CD4-positive, alpha-beta T cell treated with Interleukin-12 subunit alpha and Interleukin-12 subunit beta, for 1 hour (primary cell): Measurements from ENCODE around the gene ATP11A.
"Not testable (repeated sequence)": the region's sequence is repeated elsewhere in the genome, so short reads cannot be mapped to it uniquely, and the experiment has no call there.

Source experiments
- DNase-seq: peaks from one replicate; pipeline ENCODE4 v3.0.0-alpha.2; 2020

ATP11A gene

DNA sequence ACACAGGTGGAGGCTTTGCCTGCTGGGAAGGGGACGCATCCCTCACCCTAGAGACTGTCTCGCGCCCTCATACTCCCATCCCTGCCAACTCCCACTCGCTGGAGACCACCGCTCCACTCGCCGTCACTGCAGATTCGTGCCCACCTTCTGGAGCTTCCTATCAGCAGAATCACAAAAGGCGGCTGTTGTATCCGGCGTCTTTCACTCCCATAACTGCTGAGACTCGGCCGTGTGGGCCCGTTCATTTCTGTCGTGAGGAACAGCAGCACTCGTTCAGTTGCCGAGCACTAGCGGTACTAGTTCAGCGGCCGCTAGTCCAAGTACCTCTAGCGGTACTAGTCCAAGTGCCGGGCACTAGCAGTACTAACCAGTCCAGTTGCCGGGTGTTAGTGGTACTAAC lies 154.6 kb downstream of the ATP11A start:
- DNase-seq: no peak

DNA sequence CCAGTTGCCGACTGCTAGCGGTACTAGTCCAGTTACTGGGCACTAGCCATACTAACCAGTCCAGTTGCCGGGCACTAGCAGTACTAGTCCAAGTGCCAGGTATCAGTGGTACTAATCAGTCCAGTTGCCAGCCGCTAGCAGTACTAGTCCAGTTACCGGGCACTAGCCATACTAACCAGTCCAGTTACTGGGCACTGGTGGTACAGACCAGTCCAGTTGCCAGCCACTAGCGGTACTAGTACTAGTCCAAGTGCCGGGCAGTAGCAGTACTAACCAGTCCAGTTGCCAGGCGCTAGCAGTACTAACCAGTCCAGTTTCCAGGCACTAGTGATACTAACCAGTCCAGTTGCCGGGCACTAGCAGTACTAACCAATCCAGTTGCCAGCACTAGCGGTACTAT lies 155.0 kb downstream of the ATP11A start:
- no peak for DNase-seq

DNA sequence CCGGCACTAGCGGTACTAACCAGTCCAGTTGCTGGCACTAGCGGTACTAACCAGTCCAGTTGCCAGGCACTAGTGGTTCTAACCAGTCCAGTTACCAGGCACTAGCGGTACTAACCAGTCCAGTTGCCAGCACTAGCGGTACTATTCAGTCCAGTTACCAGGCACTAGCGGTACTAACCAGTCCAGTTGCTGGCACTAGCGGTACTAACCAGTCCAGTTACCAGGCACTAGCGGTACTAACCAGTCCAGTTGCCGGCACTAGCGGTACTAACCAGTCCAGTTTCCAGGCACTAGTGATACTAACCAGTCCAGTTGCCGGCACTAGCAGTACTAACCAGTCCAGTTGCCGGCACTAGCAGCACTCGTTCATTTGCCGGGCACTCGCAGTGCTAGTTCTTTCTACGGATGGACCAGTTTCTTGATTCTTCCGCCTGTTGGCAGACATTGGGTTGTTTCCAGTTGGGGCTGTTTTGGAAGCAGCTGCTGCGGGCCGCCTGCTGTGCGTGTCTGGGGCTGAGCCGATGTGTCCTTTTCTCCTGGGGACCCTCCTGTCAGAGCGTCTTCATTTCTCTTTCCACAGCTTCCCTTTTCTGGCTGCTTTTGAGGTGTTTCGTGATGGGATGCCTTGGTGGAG lies 155.8 kb downstream of the ATP11A start:
- no peak for DNase-seq

DNA sequence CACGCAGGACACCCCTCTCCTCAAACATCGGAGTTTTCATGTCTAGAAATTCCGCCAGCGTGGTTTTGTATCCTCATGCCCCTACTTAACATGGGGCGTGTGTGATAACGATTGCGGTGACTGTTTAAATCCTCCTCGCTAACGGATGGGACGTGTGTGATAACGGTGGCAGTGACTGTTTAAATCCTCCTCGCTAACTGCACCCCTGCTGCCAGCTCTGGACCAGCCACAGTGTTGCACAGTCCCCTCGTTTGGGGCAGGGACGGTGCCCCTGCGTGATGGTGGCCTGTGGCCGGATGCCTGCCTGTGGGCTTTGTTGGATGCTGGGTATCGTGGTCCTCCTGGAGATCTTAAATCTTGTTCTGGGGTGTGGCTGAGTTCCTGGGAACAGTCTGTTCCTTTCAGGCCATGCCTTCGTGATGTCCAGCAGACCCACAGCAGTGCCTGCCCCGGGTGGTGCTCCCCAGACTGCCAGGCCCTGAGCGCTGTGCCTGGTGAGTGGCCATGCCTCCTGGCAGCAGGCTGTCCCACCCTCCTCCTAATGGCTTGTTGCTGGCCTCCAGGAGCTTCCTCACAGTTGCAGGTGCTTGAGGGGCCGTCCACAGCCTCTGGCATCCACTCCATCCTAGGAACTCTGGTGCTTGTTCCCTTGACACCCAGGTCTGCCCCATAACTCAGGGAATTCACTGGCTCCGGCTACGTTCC lies 156.7 kb downstream of the ATP11A start:
- no peak for DNase-seq

DNA sequence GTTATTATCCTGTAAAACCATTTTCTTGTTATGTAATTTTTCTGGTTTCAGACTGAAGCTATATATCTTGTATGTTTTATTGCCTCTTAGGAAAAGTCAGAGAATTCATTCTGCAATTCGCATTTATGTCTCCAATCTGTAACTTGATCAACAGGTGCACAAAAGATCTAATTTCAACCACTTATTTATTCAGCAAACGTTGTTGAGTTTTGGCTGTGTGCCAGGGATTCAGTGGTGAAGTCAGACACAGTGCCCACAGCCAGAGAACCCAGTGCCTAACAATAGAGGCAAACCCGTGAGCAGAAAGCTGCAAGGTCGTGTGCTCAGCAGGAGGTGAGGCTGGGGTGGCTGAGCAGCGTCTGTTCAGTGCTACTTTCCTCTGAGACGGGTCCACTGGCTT lies 159.7 kb downstream of the ATP11A start:
- no peak for DNase-seq

DNA sequence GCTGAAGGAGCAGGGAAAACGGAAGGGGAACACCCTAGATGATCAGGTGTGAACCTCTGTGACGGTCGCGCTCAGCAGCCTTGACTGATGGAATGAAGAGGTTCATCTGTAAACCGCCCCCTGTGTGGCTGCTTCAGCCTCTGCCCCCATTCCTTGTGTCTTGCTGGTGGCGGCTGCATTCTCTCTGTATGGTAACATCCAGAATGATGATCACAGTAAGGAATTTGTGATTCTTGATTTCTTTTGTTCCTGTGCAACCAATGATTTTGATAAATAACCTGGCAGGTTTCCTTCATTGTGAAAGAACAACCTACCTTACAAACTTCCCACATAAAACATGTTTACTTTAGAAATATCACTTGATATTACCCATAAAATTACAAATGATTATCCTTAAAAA lies 160.4 kb downstream of the ATP11A start:
- DNase-seq: no peak

DNA sequence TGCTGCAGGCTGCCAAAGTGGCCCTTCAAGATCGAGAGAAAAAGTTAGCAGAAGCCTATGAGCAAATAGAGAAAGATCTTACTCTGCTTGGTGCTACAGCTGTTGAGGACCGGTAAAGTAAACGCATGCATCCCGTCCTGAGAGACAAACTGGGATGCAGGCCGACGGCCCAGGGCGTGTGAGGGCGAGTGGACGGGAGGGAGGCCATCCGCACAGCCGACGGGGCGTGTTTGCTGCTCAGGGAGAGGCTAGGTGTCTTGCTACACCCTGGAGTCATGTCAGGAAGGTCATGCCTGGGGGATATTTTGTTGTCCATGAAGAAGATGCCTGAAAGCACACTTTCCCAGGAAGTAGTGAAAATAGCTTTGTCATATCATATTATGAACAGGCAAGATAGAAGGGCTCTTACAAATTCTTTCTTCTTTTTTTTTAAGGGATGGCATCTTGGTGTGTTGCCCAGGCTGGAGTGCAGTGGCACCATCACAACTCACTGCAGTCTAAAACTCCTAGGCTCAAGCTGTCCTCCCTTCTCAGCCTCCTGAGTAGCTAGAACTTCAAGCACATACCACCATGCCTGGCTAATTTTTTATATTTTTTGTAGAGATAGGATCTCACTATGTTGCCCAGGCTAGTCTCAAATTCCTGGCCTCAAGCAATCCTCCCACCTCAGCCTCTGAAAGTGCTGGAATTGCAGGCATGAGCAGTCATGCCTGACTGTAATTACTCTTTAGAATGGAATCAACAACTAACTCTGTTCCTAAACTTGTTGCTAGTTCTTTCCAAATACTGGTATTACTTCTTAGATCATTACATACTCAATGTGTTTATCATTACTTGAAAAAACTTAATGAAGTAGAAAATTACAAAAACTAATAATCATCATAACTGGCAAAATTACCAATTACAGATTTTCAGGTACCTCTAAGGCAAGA lies 161.5 kb downstream of the ATP11A start:
- no peak for DNase-seq

DNA sequence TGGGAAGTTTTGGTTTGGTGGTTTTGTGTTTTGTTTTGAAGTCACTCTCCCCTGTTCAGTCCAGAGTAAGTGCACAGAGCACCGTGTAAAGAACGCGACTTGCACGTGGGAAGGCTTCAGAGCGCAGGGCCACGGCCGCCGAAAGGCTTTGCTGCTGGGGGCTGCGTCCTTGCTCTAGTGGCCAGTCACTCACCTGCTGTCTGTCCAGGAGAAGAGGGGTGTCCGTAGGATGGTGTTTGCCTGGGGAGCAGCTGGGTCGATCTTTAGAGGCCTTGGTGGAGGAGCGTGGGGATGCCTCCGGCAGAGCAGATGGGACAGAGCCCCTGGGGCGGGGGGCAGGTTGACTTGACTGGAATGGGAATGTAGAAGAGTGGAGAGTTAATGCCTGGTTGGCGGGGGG lies 162.6 kb downstream of the ATP11A start:
- no peak for DNase-seq

DNA sequence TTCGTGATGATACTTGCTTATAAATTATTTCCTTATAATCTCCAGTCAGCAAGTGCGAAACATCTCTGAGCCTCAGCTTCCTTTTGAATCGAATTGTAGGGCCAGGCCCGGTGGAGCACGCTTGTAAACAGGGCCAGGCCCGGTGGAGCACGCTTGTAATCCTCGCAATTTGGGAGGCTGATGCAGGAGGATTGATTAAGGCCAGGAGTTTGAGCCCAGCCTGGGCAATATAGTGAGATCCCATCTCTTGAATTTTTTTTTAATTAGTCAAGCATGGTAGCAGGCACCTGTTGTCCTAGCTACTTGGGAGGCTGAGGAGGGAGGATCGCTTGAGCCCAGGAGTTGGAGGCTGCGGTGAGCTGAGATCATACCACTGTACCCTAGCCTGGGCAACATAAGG lies 163.0 kb downstream of the ATP11A start:
- DNase-seq: no peak

DNA sequence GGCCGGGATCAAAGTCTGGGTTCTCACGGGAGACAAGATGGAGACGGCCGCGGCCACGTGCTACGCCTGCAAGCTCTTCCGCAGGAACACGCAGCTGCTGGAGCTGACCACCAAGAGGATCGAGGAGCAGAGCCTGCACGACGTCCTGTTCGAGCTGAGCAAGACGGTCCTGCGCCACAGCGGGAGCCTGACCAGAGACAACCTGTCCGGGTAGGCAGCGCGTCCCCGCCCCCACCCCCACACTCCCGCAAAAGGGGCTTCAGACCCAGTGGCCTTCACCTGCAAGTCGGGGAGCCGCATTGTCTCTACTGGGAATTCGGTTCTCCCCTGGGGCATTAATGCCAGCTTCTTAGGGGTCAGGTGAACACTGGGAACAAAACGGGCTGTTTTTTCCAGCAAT lies 164.5 kb downstream of the ATP11A start:
- no peak for DNase-seq

DNA sequence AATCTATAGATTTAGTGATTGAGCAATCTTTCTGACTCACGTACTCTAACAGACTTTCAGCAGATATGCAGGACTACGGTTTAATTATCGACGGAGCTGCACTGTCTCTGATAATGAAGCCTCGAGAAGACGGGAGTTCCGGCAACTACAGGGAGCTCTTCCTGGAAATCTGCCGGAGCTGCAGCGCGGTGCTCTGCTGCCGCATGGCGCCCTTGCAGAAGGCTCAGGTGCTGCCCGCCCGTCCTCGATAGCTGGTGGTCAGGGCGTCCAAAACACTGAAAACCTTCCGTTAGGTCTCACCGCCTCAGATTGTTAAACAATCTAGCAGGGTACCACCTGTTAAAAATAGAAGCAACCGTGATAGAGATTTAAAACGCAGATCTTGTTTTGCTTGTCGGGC lies 166.0 kb downstream of the ATP11A start:
- DNase-seq: no peak

DNA sequence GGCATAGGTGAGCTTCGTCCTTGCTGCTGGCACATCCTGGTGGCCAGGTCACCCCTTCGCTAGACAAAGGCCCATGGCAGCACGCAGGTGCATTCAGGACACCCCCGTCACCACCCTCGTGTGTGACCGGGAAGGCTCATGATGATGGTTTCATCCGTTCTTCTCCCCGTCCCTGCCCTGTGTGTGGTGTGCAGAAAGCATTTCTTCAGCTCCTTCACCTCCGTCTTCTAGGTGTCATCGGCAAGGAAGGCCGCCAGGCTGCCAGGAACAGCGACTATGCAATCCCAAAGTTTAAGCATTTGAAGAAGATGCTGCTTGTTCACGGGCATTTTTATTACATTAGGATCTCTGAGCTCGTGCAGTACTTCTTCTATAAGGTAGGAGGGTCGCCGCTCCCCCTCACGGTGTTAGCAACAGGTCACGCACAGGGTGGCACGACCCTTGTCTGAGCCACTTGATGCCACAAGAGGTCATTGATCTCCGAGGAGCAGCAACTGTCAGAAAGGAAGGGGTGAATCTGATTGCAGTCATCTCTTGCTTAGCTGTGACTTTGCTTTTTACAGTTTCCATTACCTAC lies 168.2 kb downstream of the ATP11A start:
- no peak for DNase-seq

DNA sequence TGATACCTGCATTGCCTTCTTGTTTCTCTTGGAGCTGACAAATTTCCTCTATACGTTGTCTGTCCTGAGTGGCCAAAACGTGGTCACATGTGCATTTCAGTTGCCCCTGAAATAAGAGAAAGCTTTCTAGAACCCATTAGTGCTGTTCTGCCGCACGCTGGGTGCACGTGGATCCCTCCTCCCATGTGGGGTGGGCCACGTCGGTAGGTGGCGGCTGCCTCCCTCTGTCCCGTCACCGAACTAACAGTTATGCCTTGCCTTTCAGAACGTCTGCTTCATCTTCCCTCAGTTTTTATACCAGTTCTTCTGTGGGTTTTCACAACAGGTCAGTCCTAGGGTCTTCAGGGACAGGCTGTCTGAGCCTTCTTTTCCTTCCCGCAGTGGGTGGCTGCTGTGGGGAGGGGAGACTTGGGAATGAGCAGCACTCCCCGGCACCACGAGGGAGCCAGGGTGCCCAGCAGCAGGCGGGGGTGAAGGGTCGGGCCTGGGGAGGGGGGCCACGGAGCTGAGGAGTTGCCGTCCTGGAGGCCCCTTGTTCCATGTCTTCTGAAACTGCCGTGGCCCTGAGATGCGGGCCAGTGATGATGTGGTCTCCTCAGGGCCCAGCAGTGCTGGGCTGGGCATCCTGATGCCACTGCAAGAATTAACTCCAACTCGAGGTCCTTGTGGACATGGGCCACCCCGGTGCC lies 169.4 kb downstream of the ATP11A start:
- no peak for DNase-seq

DNA sequence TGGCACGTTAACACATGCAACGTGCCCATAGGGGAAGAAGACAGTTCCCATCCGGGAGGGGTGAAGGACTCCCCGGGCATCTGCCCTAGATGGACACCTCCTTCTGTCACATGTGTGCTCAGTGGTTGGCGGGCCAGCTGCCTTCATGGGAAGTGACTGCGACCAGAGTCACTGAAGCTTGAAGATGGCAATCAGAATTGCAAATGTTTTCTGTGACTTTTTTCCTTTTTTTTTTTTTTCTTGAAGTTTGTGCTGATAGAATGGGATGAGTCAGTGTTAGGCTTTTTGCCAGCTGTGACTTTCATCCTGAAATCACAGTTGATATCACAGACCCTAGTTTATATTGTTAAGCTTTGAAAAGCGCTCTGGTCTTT lies 170.0 kb downstream of the ATP11A start:
- no peak for DNase-seq

DNA sequence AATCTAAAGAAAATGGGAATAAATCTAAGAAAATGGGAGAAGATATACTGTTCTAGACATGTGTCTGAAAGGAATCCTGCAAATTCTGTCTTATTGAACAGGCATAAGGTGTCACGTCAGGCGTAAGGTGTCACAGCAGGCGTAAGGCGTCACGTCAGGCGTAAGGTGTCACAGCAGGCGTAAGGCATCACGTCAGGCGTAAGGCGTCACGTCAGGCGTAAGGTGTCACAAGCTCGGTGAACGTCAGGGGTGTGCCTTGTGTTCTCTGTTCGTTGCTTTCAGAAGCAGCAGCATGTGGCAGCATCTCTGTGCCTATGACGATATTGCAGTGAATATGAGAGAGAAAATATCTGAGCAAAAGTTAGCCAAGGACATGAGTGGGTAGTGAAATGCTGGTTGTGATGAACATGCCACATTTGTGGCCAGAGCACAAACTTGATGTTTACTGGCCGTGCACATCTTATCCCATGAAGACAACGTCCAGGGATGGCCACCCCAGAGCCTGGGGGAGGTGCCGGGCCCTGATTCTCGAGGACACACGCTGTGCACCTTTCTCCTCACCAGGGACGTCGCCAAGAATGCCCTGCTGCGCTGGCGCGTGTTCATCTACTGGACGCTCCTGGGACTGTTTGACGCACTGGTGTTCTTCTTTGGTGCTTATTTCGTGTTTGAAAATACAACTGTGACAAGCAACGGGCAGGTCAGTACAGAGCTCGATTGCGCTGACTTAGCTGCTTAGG lies 172.2 kb downstream of the ATP11A start:
- no peak for DNase-seq

DNA sequence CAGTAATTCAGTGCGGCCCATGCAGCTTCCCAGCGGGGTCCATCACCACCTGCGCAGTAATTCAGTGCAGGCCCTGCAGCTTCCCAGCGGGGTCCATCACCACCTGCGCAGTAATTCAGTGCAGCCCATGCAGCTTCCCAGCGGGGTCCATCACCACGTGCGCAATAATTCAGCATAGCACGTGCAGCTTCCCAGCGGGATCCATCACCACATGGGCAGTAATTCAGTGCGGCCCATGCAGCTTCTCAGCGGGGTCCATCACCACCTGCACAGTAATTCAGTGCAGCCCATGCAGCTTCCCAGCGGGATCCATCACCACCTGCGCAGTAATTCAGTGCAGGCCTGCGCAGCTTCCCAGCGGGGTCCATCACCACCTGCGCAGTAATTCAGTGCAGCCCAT lies 173.5 kb downstream of the ATP11A start:
- not testable (repeated sequence) for DNase-seq

DNA sequence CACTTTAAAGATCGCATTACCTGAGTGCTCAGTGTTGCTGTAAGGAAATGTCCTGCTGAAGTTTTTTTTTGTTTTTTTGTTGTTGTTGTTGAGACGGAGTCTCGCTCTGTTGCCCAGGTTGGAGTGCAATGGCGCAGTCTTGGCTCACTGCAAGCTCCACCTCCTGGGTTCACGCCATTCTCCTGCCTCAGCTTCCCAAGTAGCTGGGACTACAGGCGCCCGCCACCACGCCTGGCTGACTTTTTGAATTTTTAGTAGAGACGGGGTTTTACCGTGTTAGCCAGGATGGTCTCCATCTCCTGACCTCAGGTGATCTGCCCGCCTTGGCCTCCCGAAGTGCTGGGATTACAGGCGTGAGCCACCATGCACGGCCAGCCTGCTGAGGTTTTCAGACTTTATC lies 175.6 kb downstream of the ATP11A start:
- not testable (repeated sequence) for DNase-seq

DNA sequence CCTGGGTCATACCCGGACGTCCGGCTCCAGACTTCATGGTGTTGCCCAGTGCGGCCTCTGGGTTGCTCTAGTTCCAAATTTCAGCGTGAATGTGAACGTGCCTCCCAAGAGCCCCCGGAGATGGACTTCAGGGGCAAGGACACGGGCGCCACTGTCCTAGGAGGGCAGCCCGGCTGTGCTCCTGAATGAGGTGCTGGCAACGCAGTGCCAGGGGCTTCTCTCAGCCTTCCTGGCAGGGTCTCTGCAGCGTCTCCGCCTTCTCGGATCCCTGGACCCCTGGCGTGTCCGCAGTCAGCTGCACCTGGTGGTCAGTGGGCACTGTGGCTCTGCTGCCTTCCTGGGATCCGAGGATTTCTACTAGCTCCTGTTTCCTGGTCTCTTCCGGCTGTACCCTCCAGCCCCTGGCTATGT lies 177.5 kb downstream of the ATP11A start:
- no peak for DNase-seq

DNA sequence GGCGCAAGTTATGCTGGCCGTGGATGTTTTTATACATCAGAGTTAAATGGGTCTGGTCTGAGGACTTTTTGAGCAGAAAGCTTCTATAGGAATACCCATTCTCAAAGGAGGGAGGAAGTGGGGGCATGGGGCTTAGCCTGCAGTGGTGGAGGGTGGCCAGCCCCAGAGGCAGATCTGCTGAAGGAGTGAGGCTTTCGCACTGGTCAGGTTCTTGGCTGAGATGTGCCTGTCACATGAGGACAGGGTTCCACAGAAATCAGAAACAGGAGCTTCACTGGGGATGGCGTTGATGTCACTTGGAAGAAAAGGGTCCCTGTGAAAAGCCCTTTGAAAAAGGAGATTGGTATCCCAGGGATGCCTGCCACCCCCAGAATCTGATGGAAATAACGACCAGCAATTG lies 178.5 kb downstream of the ATP11A start:
- DNase-seq: no peak

DNA sequence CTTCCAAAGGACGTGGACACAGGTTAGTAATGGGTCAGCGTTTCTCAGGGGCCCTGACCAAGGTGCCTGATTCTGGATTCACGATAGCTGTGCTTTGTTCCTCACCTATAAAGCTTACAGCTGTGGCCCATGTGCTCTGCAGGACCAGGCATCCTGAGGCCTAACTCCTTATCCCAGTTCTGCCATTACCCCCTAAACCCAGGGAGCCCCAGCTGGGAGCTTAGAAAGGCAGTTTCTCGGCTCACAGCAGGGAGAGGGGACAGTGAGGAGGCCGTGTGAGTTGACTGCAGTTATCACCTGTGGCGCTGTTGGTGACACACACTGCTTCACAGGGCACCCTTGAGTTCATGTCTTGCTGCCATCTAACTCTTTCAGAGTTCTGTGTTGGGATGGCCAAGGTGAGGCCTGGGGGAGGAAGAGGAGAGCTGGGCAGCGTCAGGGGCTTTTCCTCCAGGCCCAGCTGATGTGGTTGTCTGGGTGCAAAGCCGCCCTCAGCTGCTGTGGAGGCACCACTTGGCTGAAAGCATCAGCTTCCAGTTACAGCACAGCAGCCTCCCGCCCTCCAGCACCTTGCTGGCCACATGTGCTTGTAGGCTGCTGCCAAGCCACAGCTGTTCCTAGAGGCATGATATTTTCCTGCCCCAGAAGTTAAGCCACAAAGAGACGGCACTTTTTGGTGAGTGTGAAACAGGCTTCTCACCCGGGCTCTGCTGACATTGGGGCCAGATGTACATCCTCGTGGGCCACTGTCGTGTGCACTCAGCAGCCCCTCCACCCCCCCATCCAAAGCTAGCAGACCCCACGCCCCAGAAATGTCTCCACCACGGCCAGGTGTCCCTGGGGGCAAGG lies 179.6 kb downstream of the ATP11A start:
- DNase-seq: no peak

DNA sequence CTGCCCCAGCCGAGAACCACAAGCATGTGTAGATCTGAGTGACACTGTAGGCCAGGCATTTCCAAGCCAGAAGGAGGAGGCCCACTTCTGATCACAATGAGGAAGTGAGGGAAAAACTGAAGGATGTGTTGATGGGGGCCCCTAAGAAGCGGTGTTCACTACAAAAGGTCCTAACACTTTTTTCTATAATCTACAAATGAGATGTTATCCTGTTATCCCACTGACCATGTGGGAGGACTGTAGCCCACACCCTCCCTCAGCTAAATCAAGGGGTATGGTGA lies 180.2 kb downstream of the ATP11A start:
- no peak for DNase-seq
